ENCODE data around the gene UBL4B. TPM values are rescaled to one million over a fixed set of nuclear protein-coding genes. Genes with fewer than 3 reads are reported as not detected.
"Not testable (repeated sequence)": the region's sequence is repeated elsewhere in the genome, so short reads cannot be mapped to it uniquely, and the experiment has no call there.

UBL4B gene
- total RNA-seq, 4 donors from 2014 or later = 0.48 to 1.8 (median 1.1) TPM; not detected in 1

DNA sequence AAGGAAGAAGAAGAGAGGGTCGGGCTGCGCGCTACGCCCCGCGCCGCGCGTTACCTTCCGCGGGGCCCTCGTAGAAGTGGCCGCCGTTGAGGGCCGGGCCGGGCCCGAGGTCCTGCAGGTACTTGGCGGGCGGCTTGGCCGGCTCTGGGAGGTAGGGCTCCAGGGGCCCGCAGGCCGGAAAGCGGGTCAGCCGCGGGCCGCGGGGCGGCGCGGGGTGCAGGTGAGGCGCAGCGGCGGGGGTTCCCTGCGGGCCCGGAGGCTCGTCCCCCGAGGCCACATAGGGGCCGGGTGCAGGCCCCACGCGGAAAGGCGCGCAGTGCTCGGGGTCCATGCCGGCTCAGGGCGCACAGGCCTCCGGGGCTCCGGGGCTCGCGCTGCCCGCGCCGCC lies 42.0 kb upstream of the UBL4B start:
- TF ChIP-seq POLR2AphosphoS5 (IDR thresholded peaks at IDR 0.05) (no peak), EP300 (IDR thresholded peaks at IDR 0.05) (no peak), POLR2A (IDR thresholded peaks at IDR 0.05) (no peak)
- TF ChIP-seq, protein P1, sequence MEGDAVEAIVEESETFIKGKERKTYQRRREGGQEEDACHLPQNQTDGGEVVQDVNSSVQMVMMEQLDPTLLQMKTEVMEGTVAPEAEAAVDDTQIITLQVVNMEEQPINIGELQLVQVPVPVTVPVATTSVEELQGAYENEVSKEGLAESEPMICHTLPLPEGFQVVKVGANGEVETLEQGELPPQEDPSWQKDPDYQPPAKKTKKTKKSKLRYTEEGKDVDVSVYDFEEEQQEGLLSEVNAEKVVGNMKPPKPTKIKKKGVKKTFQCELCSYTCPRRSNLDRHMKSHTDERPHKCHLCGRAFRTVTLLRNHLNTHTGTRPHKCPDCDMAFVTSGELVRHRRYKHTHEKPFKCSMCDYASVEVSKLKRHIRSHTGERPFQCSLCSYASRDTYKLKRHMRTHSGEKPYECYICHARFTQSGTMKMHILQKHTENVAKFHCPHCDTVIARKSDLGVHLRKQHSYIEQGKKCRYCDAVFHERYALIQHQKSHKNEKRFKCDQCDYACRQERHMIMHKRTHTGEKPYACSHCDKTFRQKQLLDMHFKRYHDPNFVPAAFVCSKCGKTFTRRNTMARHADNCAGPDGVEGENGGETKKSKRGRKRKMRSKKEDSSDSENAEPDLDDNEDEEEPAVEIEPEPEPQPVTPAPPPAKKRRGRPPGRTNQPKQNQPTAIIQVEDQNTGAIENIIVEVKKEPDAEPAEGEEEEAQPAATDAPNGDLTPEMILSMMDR (IDR thresholded peaks at IDR 0.05) = no peak
- Histone ChIP-seq H3K4me1 (peaks cover 34% of the 10 kb centered on the region), H3K27me3 (peaks cover 82% of the 10 kb centered on the region), H3K9me3 (no peaks in the 10 kb centered on the region), H3K36me3 (no peaks in the 10 kb centered on the region), H3K4me3 (peak overlapping the region; percentile 43), H3K27ac (no peak overlapping the region)
- 22% methylated on average over 12 of the region's 52 CpGs for WGBS
- DNase-seq (ENCODE audit: low spot score in 2 of 2) = no peak

DNA sequence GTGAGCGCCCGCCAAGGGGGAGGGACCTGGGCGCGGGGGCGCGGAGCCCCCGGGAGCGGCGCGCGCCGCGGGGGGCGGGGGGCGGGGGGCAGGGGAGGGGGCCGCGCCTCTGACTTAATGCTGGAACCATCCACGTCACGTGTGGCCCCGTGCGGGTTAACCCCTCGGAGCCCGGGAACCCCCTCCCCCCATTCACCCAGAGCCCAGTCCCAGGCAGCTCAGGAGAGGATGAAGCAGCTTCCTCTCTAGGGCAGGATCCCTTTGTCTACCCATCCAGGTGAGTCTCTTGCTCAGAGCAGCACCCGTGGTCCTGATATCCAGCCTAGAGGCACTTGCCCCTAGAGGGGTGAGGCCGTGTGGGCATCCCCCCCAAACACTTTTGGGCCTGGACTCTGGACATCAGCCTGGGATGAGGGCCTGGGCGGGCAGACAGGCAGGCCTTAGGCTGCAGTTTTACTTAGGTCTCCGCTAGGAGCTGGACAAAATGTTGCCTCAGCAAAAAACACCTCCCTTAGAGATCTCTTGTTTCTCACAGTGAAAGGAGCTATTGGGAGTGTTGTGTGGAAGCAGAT lies 41.5 kb upstream of the UBL4B start, which contains the start of gene ALX3:
TSS of gene ALX3 (minus strand) at position 2 of the 572 bp plus-strand sequence. CDS start 60 bp downstream, outside the sequence.
- Histone ChIP-seq H3K36me3 (no peaks in the 10 kb centered on the region), H3K4me1 (peaks cover 34% of the 10 kb centered on the region), H3K27me3 (peaks cover 87% of the 10 kb centered on the region), H3K9me3 (no peaks in the 10 kb centered on the region), H3K27ac (no peak within 1 kb of the TSS), H3K4me3 (peak within 1 kb of the TSS; percentile 43)
- TF ChIP-seq EP300 (IDR thresholded peaks at IDR 0.05) = no peak
- no peak for TF ChIP-seq POLR2AphosphoS5 (IDR thresholded peaks at IDR 0.05)
- no peak for TF ChIP-seq POLR2A (IDR thresholded peaks at IDR 0.05)
- TF ChIP-seq, protein P1 (IDR thresholded peaks at IDR 0.05) = no peak
- DNase-seq (ENCODE audit: low spot score in 2 of 2) = no peak
- 83% methylated on average over 2 of the region's 27 CpGs for WGBS

DNA sequence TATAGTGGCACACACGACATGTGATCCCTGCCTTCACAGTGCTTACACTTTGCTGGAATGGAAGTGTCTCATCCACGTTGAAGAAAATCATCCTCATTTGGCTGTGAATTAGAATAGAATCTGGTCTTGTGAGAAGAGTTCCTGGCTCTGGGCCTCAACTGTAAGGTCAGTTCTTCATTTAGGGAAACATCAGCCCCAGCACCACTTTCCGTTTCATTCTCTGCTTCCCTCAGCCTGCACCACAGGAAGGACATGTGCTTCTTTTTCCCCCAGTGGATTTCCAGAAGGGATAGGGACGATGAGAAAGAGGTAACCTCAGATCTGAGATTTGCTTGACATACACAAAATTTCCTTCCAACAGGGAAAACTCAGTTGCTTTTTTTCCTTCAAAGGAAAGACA lies 38.1 kb upstream of the UBL4B start:
- peaks cover 55% of the 10 kb centered on the region for H3K27me3 ChIP-seq
- H3K4me3 ChIP-seq = no peak overlapping the region
- no peak overlapping the region for H3K27ac ChIP-seq
- no peak for DNase-seq (ENCODE audit: low spot score in 2 of 2)
- no peaks in the 10 kb centered on the region for H3K9me3 ChIP-seq
- H3K4me1 ChIP-seq = peaks cover 16% of the 10 kb centered on the region
- TF ChIP-seq EP300 (IDR thresholded peaks at IDR 0.05) = no peak
- TF ChIP-seq POLR2AphosphoS5 (IDR thresholded peaks at IDR 0.05) = no peak
- no peak for TF ChIP-seq POLR2A (IDR thresholded peaks at IDR 0.05)
- TF ChIP-seq, protein P1 (IDR thresholded peaks at IDR 0.05) = no peak
- H3K36me3 ChIP-seq = no peaks in the 10 kb centered on the region
- WGBS = 72% methylated on average over 4 of the region's 4 CpGs

DNA sequence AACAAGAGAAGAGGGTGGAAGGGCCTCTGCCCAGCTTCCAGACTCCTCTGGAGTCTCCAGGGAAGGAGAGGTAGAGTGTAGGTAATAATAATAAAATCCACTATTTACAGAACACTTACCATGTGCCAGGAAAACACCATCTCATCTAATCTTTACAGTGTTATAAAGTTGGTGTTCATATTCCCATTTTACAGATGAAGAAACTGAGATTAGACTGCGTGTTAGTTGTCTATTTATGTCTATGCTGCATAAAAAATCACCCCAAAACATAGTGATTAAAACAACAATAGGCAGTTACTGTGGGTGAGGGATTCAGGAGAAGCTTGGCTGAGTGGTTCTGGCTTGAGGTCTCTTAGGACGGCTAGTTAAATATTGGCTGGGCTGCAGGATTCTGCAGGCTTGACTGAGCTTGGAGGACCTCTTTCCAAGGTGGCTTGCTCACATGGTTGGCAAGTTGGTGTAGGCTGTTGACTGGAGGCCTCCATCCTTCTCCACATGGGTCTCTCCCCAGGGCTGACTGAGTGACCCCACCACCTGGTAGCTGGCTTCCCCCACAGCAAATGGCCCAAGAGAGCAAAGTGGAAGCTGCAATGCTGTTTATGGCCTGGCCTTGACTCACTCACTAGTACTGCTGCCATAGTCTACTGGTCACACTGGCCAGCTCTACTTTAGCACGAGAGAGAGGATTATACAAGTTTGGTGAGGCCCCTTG lies 35.3 kb upstream of the UBL4B start:
- Histone ChIP-seq H3K4me1 (no peaks in the 10 kb centered on the region), H3K27me3 (peaks cover 27% of the 10 kb centered on the region), H3K9me3 (no peaks in the 10 kb centered on the region), H3K27ac (no peak overlapping the region), H3K36me3 (no peaks in the 10 kb centered on the region), H3K4me3 (no peak overlapping the region)
- no peak for DNase-seq (ENCODE audit: low spot score in 2 of 2)
- TF ChIP-seq EP300 (IDR thresholded peaks at IDR 0.05) (no peak), POLR2AphosphoS5 (IDR thresholded peaks at IDR 0.05) (no peak), POLR2A (IDR thresholded peaks at IDR 0.05) (no peak)
- TF ChIP-seq, protein P1 (IDR thresholded peaks at IDR 0.05) = no peak
- WGBS = 88% methylated on average over 2 of the region's 3 CpGs

DNA sequence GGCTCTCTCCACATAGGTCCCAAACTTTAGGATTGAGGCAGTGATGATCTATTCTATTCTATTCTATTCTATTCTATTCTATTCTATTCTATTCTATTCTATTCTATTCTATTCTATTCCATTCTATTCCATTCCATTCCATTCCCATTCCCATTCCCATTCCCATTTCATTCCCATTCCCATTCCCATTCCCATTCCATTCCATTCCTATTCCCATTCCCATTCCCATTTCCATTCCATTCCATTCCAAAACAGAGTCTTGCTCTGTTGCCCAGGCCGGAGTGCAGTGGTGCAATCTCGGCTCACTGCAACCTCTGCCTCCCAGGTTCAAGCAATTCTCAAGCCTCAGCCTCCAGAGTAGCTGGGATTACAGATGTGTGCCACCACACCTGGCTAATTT lies 32.2 kb upstream of the UBL4B start:
- Histone ChIP-seq H3K27me3 (peaks cover 16% of the 10 kb centered on the region), H3K4me1 (peaks cover 16% of the 10 kb centered on the region)
- WGBS = 100% methylated on average over 2 of the region's 2 CpGs
- not testable (repeated sequence) for H3K4me3 ChIP-seq; H3K27ac ChIP-seq; H3K9me3 ChIP-seq; H3K36me3 ChIP-seq; DNase-seq (ENCODE audit: low spot score in 2 of 2)

Data from suprapubic skin (tissue), 4 donors.